ENCODE data around the gene ZNF280D.

The ZNF280D gene

DNA sequence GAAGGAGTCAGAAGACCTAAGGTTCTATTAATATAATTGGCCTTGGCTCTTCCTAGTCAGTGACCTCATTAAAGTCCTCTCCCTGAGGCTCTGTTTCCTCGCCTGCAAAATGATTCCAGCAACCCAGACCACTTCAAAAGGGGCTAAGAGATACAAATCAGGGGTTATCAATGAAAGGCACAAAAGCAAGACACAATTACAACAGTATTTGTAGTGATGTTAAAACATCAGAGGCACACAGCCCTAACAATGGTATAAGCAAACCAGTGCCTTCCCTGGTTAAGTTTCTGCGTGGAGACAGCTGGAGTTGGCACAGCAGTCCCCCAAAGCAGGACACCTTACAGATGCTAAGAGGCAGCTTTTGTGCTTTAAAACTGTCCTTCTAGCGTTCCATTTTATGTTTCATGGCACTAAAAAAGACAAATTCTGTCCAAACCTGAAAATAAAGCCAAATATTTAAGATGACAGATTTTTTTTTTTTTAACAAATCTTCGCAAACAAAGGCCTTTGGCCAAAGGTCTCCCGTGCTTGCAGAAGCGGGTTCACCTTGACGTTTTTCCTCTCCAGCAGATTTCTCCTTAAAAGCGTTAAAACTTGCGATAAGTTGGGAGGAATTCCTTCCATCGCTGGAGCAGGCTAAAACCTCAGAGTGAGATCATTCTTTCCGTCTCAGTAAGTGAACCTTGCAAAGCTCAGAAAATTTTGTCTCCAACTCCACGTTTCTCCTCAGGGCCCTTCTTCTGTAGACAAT, 999 bp downstream of the ZNF280D start:
- H3K4me3 ChIP-seq (ENCODE audit: control insufficient read depth, low read depth, low read length): peak overlapping the region; percentile 67
- TF ChIP-seq, protein P1, sequence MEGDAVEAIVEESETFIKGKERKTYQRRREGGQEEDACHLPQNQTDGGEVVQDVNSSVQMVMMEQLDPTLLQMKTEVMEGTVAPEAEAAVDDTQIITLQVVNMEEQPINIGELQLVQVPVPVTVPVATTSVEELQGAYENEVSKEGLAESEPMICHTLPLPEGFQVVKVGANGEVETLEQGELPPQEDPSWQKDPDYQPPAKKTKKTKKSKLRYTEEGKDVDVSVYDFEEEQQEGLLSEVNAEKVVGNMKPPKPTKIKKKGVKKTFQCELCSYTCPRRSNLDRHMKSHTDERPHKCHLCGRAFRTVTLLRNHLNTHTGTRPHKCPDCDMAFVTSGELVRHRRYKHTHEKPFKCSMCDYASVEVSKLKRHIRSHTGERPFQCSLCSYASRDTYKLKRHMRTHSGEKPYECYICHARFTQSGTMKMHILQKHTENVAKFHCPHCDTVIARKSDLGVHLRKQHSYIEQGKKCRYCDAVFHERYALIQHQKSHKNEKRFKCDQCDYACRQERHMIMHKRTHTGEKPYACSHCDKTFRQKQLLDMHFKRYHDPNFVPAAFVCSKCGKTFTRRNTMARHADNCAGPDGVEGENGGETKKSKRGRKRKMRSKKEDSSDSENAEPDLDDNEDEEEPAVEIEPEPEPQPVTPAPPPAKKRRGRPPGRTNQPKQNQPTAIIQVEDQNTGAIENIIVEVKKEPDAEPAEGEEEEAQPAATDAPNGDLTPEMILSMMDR (conservative IDR thresholded peaks at IDR 0.05; ENCODE audit: control insufficient read depth, insufficient read depth, low read depth, low read length): no peak
- peak; percentile 59 for DNase-seq (ENCODE audit: low read depth)

DNA sequence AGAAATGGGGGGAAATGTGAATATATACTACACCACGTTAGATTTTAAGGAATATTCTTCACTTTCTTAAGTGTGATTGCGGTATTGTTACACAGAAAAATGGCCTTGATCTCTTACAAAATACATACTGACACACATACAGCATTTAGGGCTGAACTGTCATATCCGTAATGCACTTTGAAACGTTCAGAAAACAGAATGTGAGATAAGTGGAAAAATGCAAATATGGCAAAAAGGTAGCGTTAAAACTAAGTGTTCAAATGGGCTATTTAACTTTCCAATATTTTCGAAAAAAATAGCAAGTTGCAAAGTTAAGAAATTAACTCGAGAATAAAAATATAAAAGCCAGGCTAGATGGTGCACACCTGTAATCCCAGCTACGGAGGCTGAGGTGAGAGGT, 1.8 kb downstream of the ZNF280D start:
- peak overlapping the region; percentile 67 for H3K4me3 ChIP-seq (ENCODE audit: control insufficient read depth, low read depth, low read length)
- TF ChIP-seq, protein P1 (conservative IDR thresholded peaks at IDR 0.05; ENCODE audit: control insufficient read depth, insufficient read depth, low read depth, low read length): no peak
- no peak for DNase-seq (ENCODE audit: low read depth)

DNA sequence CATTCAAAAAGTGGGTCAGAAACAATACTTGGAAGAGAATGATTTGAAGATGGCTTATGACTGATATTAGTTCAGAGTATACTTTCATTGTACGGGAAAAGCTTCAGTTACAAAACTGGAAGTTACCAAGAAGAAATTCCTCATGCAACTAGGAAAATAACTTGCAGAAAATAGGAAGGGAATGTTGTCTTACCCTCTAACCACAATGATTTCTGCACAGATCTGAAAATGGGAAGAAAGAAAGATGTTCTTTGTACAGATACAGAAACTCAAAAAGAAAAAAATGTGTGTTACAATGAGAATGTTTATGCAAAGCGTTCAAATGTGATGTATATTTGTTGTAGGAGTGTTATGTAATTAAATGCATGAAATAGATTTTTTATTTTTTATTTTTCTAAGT, 3.7 kb downstream of the ZNF280D start:
- no peak overlapping the region for H3K4me3 ChIP-seq (ENCODE audit: control insufficient read depth, low read depth, low read length)
- TF ChIP-seq, protein P1 (conservative IDR thresholded peaks at IDR 0.05; ENCODE audit: control insufficient read depth, insufficient read depth, low read depth, low read length): no peak

GRCh38 chr15:56725386-56725785, 7.9 kb downstream of the ZNF280D start:
- DNase-seq (ENCODE audit: low read depth): no peak
- TF ChIP-seq, protein P1 (conservative IDR thresholded peaks at IDR 0.05; ENCODE audit: control insufficient read depth, insufficient read depth, low read depth, low read length): no peak

More for the DNA sequence above, 3.7 kb downstream of the ZNF280D start:
- DNase-seq (ENCODE audit: low read depth): no peak

GRCh38 chr15:56724232-56724631, 9.1 kb downstream of the ZNF280D start:
- TF ChIP-seq, protein P1 (conservative IDR thresholded peaks at IDR 0.05; ENCODE audit: control insufficient read depth, insufficient read depth, low read depth, low read length): no peak

More at GRCh38 chr15:56725386-56725785, 7.9 kb downstream of the ZNF280D start:
- no peak overlapping the region for H3K4me3 ChIP-seq (ENCODE audit: control insufficient read depth, low read depth, low read length)

GRCh38 chr15:56723787-56724186, 9.5 kb downstream of the ZNF280D start:
- no peak overlapping the region for H3K4me3 ChIP-seq (ENCODE audit: control insufficient read depth, low read depth, low read length)
- TF ChIP-seq, protein P1 (conservative IDR thresholded peaks at IDR 0.05; ENCODE audit: control insufficient read depth, insufficient read depth, low read depth, low read length): no peak
- no peak for DNase-seq (ENCODE audit: low read depth)

More at GRCh38 chr15:56724232-56724631, 9.1 kb downstream of the ZNF280D start:
- no peak overlapping the region for H3K4me3 ChIP-seq (ENCODE audit: control insufficient read depth, low read depth, low read length)
- DNase-seq (ENCODE audit: low read depth): no peak
